ENCODE measurements around the gene IMMP2L. TPM values are rescaled to one million over a fixed set of nuclear protein-coding genes. Genes with fewer than 3 reads are reported as not detected.

The IMMP2L gene
- total RNA-seq, 4 donors from 2014 or later = 12.4 to 31.7 (median 22.8) TPM

DNA sequence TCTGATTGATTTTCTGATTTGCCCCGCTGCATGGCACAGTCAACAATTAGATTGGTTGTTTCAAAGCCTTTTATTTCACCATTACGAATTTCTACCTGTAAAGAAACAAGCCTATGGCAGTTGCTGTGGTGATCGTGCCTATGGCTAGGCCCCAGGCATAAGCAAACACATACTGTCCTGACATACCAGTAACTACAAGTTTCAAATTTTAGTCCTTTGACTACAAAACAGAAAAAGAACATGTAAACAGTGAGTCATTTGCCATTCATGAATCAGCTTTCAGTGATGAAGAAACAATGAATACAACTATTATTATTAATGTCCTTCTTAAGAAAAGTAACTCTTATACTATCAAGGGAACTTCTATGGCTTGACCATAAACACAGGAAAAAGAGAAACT is 639.4 kb downstream of the IMMP2L start:
- TF ChIP-seq, protein P1, sequence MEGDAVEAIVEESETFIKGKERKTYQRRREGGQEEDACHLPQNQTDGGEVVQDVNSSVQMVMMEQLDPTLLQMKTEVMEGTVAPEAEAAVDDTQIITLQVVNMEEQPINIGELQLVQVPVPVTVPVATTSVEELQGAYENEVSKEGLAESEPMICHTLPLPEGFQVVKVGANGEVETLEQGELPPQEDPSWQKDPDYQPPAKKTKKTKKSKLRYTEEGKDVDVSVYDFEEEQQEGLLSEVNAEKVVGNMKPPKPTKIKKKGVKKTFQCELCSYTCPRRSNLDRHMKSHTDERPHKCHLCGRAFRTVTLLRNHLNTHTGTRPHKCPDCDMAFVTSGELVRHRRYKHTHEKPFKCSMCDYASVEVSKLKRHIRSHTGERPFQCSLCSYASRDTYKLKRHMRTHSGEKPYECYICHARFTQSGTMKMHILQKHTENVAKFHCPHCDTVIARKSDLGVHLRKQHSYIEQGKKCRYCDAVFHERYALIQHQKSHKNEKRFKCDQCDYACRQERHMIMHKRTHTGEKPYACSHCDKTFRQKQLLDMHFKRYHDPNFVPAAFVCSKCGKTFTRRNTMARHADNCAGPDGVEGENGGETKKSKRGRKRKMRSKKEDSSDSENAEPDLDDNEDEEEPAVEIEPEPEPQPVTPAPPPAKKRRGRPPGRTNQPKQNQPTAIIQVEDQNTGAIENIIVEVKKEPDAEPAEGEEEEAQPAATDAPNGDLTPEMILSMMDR (IDR thresholded peaks at IDR 0.05) = no peak
- DNase-seq (ENCODE audit: low spot score) = no peak
- ATAC-seq (ENCODE audit: low FRiP score) = no peak

DNA sequence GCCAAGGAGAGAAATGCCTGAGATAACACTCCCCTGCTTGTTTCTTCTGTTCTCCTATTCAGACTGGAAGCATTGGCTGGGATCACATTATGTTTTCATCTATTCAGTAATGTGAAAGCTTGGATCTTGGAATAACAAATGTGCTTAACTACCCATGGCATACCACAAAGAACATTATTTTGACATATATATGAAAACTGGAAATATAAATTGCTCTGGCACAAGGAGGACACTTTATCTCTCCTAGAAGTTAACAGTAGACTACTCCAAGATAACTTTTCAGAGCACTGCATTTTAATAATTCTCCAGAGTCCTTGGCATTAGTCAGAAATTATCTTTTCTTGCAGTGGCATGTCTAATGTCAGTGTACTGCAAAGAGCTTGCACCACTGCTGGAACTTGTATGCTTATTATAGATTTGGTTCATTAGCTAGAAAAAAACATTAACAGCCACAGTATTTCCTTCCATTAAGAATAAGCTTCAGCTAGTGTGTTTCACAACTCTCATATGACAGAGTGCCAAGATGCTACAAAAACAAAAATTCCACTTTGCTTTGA is 640.6 kb downstream of the IMMP2L start:
- ATAC-seq (ENCODE audit: low FRiP score) = peak; percentile 51
- TF ChIP-seq, protein P1 (IDR thresholded peaks at IDR 0.05) = no peak

DNA sequence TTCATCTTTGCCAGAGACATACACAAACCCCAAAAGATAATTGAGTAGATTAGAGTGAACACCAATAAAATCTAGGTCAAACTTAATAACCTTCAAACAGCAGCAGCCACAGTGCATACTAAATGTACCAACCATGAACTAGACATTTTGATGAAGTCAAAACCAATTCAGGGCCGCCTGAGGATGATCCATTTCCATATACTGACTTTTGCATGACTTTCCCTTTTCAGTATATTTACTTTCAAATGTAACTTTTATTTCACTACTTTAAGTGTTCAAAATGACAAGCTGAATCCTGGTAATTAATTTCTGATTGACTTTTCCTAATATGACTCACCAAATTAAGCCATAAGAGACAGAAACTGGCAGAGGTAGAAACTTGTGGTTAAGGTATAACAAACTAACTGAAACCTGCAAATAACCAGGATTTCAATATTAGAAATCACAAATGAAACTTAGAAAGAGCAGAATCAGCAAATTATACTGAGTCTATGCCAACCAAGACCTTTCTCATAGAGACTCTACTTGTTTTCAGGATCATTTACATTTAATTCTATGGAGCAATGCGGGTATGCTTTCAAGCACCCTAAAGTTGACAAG is 643.2 kb downstream of the IMMP2L start:
- ATAC-seq (ENCODE audit: low FRiP score) (no peak), DNase-seq (ENCODE audit: low spot score) (no peak)
- TF ChIP-seq, protein P1 (IDR thresholded peaks at IDR 0.05) = no peak

More for the DNA sequence above, 640.6 kb downstream of the IMMP2L start:
- no peak for DNase-seq (ENCODE audit: low spot score)

DNA sequence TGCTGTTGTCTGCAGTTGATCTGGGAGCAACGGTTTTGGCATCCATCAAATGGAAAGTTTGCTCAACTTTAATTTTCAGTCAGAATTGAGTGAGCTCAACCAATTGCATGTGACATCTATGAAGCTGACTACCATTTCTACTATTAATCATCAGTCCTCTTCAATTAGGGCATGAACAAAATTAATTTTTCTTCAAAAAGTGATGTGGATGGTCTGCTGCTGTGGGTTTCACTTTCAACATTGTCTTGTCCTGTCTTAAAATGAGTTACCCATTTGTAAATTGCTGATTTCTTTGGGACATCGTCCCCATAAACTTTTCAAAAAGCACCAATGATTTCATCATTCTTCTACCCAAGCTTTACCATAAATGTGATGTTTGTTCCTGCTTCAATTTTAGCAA is 648.0 kb downstream of the IMMP2L start:
- TF ChIP-seq, protein P1 (IDR thresholded peaks at IDR 0.05) = no peak
- ATAC-seq (ENCODE audit: low FRiP score) = no peak
- DNase-seq (ENCODE audit: low spot score) = no peak

DNA sequence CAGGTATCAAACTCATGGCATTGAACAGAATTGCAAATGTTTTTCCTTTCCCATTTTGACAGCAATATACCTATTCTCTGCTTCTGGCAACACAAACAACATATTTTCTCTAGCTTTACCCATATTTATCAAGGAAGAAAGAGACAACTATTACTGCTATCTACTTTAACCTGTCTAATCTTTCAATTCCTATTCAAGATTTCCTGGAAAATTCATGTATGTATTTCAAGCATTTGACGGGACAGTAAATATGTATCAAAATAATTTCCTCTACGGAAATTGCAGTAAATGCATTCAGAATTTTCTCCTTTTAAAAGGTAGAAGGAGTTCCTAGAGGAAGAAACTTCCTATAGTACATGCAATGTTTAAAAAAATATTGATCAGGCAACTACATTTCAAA is 650.7 kb downstream of the IMMP2L start:
- TF ChIP-seq, protein P1 (IDR thresholded peaks at IDR 0.05) = no peak
- ATAC-seq (ENCODE audit: low FRiP score) (no peak), DNase-seq (ENCODE audit: low spot score) (no peak)

DNA sequence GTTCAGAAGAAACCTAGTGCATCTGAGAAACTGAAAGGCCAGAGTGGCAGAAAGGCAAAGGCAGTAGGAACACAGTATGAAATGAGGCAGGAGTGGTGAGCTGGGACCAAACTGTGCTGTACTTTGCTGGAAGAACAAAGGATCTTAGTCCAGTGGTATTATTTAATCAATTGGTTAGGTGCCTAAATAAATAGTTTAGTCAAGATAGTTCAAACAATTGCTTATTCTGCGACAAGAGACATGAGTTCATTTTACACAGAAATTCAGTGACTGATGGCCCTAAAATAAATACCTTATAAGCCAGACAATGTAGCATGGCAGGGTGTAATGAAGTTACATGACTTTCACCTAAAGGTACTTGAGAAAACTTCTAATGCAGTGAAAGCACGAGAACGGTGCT is 653.2 kb downstream of the IMMP2L start:
- DNase-seq (ENCODE audit: low spot score) (no peak), ATAC-seq (ENCODE audit: low FRiP score) (no peak)
- TF ChIP-seq, protein P1 (IDR thresholded peaks at IDR 0.05) = no peak
